Measurements from ENCODE around the gene POLE.

GRCh38 chr12:132710043-132710404, 22.9 kb upstream of the POLE start:
- TF ChIP-seq CTCF (IDR thresholded peaks at IDR 0.05) = no peak
- TF ChIP-seq POLR2A (IDR thresholded peaks at IDR 0.05) = no peak

Measured in lower leg skin (tissue), 3 donors.